ENCODE measurements around the gene USH1G.
A peak's percentile ranks its signal among the peaks of the same experiment; 100 is the strongest.
"Not testable (repeated sequence)": the region's sequence is repeated elsewhere in the genome, so short reads cannot be mapped to it uniquely, and the experiment has no call there.

Gene USH1G

GRCh38 chr17:74873874-74874614, 49.0 kb downstream of the USH1G start:
- TF ChIP-seq CTCF (IDR thresholded peaks at IDR 0.05; ENCODE audit: control insufficient read depth, extremely low read depth, insufficient read depth): no peak
- H3K4me3 ChIP-seq (ENCODE audit: low read depth, low read length): peak overlapping the region; percentile 90
- no peak for DNase-seq (ENCODE audit: low read depth)

DNA sequence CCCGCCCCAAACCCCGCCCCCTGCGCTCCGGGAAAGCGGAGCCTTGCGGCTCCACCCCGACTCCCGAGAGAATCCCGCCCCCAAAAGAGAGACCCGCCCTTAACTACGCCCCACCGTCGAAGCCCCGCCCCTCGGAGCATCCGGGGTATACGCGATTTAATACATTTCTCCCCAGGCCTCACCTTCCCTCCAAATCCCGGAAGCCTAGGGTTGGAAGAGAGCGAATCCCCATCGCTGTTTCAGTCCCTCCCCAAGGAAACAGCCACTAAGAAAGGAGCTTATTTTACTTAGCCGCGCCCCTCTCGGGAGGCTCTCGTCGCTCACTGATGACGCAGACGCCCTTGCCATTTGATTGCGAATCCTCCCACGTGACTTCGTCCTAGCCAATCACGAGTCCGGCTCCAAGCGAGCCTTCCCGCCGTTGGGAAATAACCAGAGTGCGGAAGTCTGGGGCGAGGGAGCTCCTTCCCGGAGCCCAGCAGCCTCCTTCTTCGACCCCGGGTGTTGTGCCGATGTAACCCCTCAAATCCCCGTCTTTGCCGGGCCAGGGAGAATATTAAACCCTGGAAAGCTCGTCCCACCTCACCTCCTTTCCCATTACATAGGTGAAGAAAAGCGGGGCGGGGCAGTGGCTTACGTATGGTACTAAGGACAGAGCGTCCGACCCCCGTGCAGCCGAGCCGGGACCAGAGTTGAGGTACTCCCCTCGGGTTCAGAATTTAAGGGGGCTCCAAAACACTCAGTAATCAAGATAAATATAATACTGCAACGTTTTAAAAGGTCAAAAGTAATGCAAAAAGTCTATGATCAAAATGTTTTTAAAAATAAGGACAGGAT, 49.8 kb downstream of the USH1G start:
- no peak for TF ChIP-seq CTCF (IDR thresholded peaks at IDR 0.05; ENCODE audit: control insufficient read depth, extremely low read depth, insufficient read depth)
- DNase-seq (ENCODE audit: low read depth): peak; percentile 100
- peak overlapping the region; percentile 91 for H3K4me3 ChIP-seq (ENCODE audit: low read depth, low read length)

DNA sequence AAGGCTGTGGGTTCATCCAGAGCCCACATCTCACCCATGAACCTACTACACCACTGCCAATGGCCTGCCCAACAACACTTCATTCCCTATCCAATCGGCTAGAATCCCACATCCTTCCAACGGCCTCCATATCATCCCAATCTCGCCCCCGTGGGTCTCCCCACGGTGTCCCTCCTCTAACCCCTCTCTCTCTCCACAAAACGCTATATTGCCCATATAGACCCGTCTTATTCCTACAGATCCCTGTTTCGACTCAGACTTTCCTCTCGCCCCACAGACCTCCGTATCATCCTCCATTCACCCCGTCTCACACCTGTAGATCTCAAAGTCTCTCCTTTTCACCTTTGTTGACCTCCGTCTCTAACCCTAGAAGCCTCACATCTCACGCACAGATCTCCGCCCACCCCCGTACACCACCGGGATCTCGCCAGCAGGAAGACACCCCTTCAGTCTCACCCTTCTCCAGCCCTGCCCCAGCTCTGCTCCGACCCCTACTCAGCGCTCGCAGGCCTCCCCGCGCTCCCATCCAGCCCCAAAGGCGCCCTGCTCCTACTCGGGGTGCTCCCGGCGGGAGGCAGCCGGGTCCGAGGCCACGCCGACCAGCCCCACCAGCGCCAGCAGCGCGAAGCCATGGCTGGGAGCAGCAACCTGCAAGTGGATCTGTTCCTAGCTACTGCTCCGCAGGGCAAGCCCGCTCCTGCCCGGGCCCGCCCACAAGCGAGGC, 50.6 kb downstream of the USH1G start, which contains the start of gene FDXR:
Gene FDXR (minus strand): TSS at position 682 of the 724 bp plus-strand sequence. CDS start 50 bp downstream, at position 632.
- DNase-seq (ENCODE audit: low read depth): no peak
- no peak for TF ChIP-seq CTCF (IDR thresholded peaks at IDR 0.05; ENCODE audit: control insufficient read depth, extremely low read depth, insufficient read depth)
- peak within 1 kb of the TSS; percentile 91 for H3K4me3 ChIP-seq (ENCODE audit: low read depth, low read length)

- TF ChIP-seq CTCF (IDR thresholded peaks at IDR 0.05; ENCODE audit: control insufficient read depth, extremely low read depth, insufficient read depth): no peak
- peak overlapping the region; percentile 91 for H3K4me3 ChIP-seq (ENCODE audit: low read depth, low read length)
- no peak for DNase-seq (ENCODE audit: low read depth)
Observed at GRCh38 chr17:74871356-74872076, 51.5 kb downstream of the USH1G start.

DNA sequence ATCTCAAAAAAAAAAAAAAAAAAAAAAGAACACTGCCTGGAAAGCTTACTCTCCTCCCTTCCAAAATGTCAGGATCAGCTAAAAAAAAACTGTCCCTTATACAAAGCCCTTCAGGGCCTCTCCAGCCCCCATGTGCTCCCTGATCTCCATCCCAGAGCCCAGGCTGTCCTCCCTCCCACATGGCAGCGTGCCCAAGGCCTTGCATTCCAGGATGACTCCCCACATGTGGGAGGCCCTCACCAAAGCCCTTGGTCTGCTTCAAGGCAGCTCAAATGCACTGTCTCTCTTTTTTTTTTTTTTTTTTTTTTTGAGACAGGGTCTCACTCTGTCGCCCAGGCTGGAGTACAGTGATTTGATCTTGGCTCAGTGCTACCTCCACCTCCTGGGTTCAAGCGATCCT, 52.5 kb downstream of the USH1G start:
- no peak for DNase-seq (ENCODE audit: low read depth)
- no peak overlapping the region for H3K4me3 ChIP-seq (ENCODE audit: low read depth, low read length)
- no peak for TF ChIP-seq CTCF (IDR thresholded peaks at IDR 0.05; ENCODE audit: control insufficient read depth, extremely low read depth, insufficient read depth)

- not testable (repeated sequence) for DNase-seq (ENCODE audit: low read depth); H3K4me3 ChIP-seq (ENCODE audit: low read depth, low read length)
Observed at GRCh38 chr17:74870028-74870427, 53.0 kb downstream of the USH1G start.
